ENCODE data around the gene EMSY. TPM values are rescaled to one million over a fixed set of nuclear protein-coding genes. Genes with fewer than 3 reads are reported as not detected.

Gene EMSY
- total and polyA plus RNA-seq, 7 donors: 5.8 to 17.2 (median 12.7) TPM

GRCh38 chr11:76493626-76494539 is 49.1 kb downstream of the EMSY start:
- WGBS, 3 donors: 87 to 91% (median 87%) methylated on average over 25 of the region's 25 CpGs
- ATAC-seq (peak in 1 of 4 donors; percentile 33), DNase-seq (peak in 1 of 2 donors; percentile 38)
- intact Hi-C loops (cut with DNase I): no loop called here
- TF ChIP-seq CTCF (IDR thresholded peaks at IDR 0.05): no peak
- Histone ChIP-seq H3K4me1 (no peaks in the 10 kb centered on the region), H3K4me3 (no peak overlapping the region), H3K36me3 (ENCODE audit: insufficient read depth in 1 of 2, low read depth in 1 of 2) (peaks cover 3 to 48% of the 10 kb centered on the region in 2 donors), H3K27ac (no peak overlapping the region), H3K27me3 (ENCODE audit: insufficient read depth in 3 of 3, low read length in 2 of 3) (no peaks in the 10 kb centered on the region), H3K9me3 (no peaks in the 10 kb centered on the region)

GRCh38 chr11:76495019-76495418 is 50.2 kb downstream of the EMSY start:
- intact Hi-C loops (cut with DNase I): no loop called here
- H3K36me3 ChIP-seq (ENCODE audit: insufficient read depth in 1 of 2, low read depth in 1 of 2): peaks cover 3 to 48% of the 10 kb centered on the region in 2 donors

GRCh38 chr11:76496174-76496573 is 51.4 kb downstream of the EMSY start:
- Histone ChIP-seq H3K27me3 (ENCODE audit: insufficient read depth in 3 of 3, low read length in 2 of 3) (no peaks in the 10 kb centered on the region), H3K4me1 (no peaks in the 10 kb centered on the region), H3K27ac (no peak overlapping the region), H3K4me3 (no peak overlapping the region), H3K9me3 (no peaks in the 10 kb centered on the region), H3K36me3 (ENCODE audit: insufficient read depth in 1 of 2, low read depth in 1 of 2) (peaks cover 3 to 54% of the 10 kb centered on the region in 2 donors)
- TF ChIP-seq CTCF (IDR thresholded peaks at IDR 0.05): no peak
- intact Hi-C loops (cut with DNase I): no loop called here
- ATAC-seq (no peak), DNase-seq (no peak)
- 97 to 100% (median 97%) methylated on average over 1 of the region's 1 CpG for WGBS, 3 donors

More at GRCh38 chr11:76495019-76495418, 50.2 kb downstream of the EMSY start:
- H3K9me3 ChIP-seq: no peaks in the 10 kb centered on the region
- no peaks in the 10 kb centered on the region for H3K4me1 ChIP-seq
- no peak overlapping the region for H3K27ac ChIP-seq
- no peak for TF ChIP-seq CTCF (IDR thresholded peaks at IDR 0.05)
- ATAC-seq (no peak), DNase-seq (no peak)
- 95 to 98% (median 98%) methylated on average over 3 of the region's 3 CpGs for WGBS, 3 donors
- no peaks in the 10 kb centered on the region for H3K27me3 ChIP-seq (ENCODE audit: insufficient read depth in 3 of 3, low read length in 2 of 3)
- no peak overlapping the region for H3K4me3 ChIP-seq

DNA sequence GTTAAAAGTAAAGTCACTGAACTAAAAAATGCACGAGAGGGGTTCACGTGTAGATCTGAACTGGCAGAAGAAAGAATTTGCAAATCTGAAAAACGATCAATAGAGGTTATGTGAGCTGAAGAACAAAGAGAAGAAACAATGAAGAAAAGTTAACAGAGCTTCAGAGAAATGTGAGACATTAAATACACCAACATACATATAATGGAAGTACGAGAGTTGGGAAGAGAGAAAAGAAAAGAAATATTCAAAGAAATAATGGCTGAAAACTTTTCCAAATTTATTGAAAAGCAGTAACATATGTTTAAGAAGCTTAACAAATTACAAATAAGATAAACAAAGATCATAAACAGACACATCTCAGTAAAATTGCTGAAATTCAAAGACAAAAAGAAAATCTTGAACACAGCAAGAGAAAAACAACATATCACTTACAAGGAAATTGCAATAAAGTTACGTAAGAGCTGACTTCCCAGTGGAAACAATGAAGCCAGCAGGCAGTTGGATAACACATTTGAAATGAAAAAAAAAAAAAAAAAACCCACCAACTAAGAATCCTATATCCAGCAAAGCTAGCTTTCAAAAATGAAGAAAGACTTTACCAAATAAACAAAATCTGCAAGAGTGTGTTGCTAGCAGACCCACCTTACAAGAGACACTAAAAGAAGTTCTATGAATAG is 56.8 kb downstream of the EMSY start:
- Histone ChIP-seq H3K9me3 (no peaks in the 10 kb centered on the region), H3K36me3 (ENCODE audit: insufficient read depth in 1 of 2, low read depth in 1 of 2) (peaks cover 0 to 32% of the 10 kb centered on the region in 2 donors), H3K27ac (no peak overlapping the region), H3K27me3 (ENCODE audit: insufficient read depth in 3 of 3, low read length in 2 of 3) (no peaks in the 10 kb centered on the region), H3K4me3 (no peak overlapping the region), H3K4me1 (no peaks in the 10 kb centered on the region)
- ATAC-seq: no peak
- WGBS, 3 donors: 97 to 99% (median 98%) methylated on average over 5 of the region's 5 CpGs
- no peak for DNase-seq
- intact Hi-C loops (cut with DNase I): no loop called here
- TF ChIP-seq CTCF (IDR thresholded peaks at IDR 0.05): no peak
